ENCODE measurements around the gene DNAH7.

- TF ChIP-seq POLR2A (IDR thresholded peaks at IDR 0.05; ENCODE audit: low read length), result no peak
- TF ChIP-seq GATA1 (IDR thresholded peaks at IDR 0.05; ENCODE audit: low read depth, low read length), result no peak
These were observed 220.3 kb downstream of the DNAH7 start for GRCh38 chr2:195848119-195848899.
